ENCODE results near the gene SCP2.

GRCh38 chr1:53083636-53084588 is 156.8 kb downstream of the SCP2 start:
- TF ChIP-seq, protein P1, sequence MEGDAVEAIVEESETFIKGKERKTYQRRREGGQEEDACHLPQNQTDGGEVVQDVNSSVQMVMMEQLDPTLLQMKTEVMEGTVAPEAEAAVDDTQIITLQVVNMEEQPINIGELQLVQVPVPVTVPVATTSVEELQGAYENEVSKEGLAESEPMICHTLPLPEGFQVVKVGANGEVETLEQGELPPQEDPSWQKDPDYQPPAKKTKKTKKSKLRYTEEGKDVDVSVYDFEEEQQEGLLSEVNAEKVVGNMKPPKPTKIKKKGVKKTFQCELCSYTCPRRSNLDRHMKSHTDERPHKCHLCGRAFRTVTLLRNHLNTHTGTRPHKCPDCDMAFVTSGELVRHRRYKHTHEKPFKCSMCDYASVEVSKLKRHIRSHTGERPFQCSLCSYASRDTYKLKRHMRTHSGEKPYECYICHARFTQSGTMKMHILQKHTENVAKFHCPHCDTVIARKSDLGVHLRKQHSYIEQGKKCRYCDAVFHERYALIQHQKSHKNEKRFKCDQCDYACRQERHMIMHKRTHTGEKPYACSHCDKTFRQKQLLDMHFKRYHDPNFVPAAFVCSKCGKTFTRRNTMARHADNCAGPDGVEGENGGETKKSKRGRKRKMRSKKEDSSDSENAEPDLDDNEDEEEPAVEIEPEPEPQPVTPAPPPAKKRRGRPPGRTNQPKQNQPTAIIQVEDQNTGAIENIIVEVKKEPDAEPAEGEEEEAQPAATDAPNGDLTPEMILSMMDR (IDR thresholded peaks at IDR 0.05) = no peak
- TF ChIP-seq POLR2A (IDR thresholded peaks at IDR 0.05) = no peak

Measured in esophagus squamous epithelium (tissue), 4 donors.